Prostate gland (tissue), 2 donors: ENCODE data around the gene CHCHD3. TPM values are rescaled to one million over a fixed set of nuclear protein-coding genes. Genes with fewer than 3 reads are reported as not detected.

ENCODE experiments used
- DNase-seq: peaks from one replicate; pipeline ENCODE4 v3.0.0-alpha.2; 2019; ENCODE audit warnings: low spot score
- H3K27ac ChIP-seq, 2 donors: fragments of 200-600 bp; sonication (generic); 2 replicates each; pipeline ENCODE4 v1.5.1; 2017 to 2019
- H3K27me3 ChIP-seq: fragments of 200-600 bp; sonication (generic); replicated peaks from 2 replicates; pipeline ENCODE4 v1.5.1; 2019; ENCODE audit not compliant: insufficient read depth
- H3K36me3 ChIP-seq, 2 donors: fragments of 200-600 bp; sonication (generic); 1 replicate in 1 of 2; 2 replicates in 1 of 2; pipeline versions ENCODE4 v1.5.1 to v1.8.1; 2017 to 2019
- H3K4me1 ChIP-seq: fragments of 200-600 bp; sonication (generic); replicated peaks from 2 replicates; pipeline ENCODE4 v1.5.1; 2019
- H3K4me3 ChIP-seq, 2 donors: fragments of 200-600 bp; sonication (generic); 2 replicates each; pipeline ENCODE4 v1.5.1; 2017 to 2019
- H3K9me3 ChIP-seq: fragments of 200-600 bp; sonication (generic); 2 replicates; pipeline ENCODE4 v1.5.1; 2017
- POLR2A ChIP-seq: fragments of 450-650 bp; IDR thresholded peaks from one replicate; pipeline ENCODE4 v1.6.1; 2016; ENCODE audit warnings: antibody characterized with exemption, mild to moderate bottlenecking
- POLR2AphosphoS5 ChIP-seq: sonication (generic); formaldehyde crosslinking; IDR thresholded peaks from one replicate; pipeline ENCODE4 v1.6.1; 2017; ENCODE audit warnings: antibody characterized with exemption
- WGBS: methylation state at CpG from one replicate; pipeline ENCODE4 v1.1.5; 2018; 5-methylcytosine and 5-hydroxymethylcytosine counted together
- intact Hi-C: fragments of 100-400 bp; cut with DNase I; formaldehyde crosslinking; loops from one replicate; pipeline ENCODE4 v1.14.2; 2022
- total RNA-seq, 2 donors: library from RNA; depleted of rRNA; stranded (reverse); fragments of >200 nt; gene quantifications; one replicate each; pipeline ENCODE4 v1.1.0, GENCODE V29; 2016
- TF ChIP-seq, protein P1 (sequence below), 4 experiments: fragments of 200-600 bp in 2 of 4; fragments of 450-650 bp in 2 of 4; sonication (generic) in 2 of 4; IDR thresholded peaks; 1 replicate in 3 of 4; 2 replicates in 1 of 4; pipeline ENCODE4 v1.5.1; 2016 to 2019; ENCODE audit warnings: antibody characterized with exemption in 4 of 4, mild to moderate bottlenecking in 2 of 4, moderate library complexity in 2 of 4

CHCHD3 gene
- total RNA-seq, 2 donors from 2014 or later, result 33.2 to 40.9 TPM

DNA sequence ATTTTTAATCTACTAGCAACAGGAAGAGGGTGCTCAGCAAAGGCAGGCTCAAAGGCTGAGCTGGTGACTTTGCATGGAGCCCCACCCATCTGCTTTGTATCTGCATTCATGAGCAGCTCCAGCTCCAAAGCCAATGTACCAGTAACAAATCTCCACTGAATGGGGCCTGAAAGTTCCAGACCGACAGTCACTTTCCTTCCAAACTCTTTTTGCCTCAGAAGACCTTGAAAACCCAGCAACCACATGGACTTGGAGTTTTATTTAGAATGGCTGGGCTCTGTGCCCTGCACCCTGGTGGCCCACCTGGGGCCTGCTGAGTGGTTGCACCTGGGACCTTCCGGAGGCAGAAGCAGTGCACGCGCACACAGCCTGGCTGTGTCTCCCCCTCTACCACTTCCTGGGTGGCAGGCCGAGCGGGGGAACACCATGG, 310.6 kb downstream of the CHCHD3 start:
- Histone ChIP-seq H3K4me1 (no peaks in the 10 kb centered on the region), H3K27ac (no peak overlapping the region), H3K36me3 (no peaks in the 10 kb centered on the region), H3K9me3 (no peaks in the 10 kb centered on the region), H3K27me3 (no peaks in the 10 kb centered on the region), H3K4me3 (no peak overlapping the region)
- intact Hi-C loops, result no loop called here
- no peak for DNase-seq
- WGBS, result 73% methylated on average over 6 of the region's 6 CpGs
- TF ChIP-seq POLR2A (no peak), POLR2AphosphoS5 (no peak)
- TF ChIP-seq, protein P1, sequence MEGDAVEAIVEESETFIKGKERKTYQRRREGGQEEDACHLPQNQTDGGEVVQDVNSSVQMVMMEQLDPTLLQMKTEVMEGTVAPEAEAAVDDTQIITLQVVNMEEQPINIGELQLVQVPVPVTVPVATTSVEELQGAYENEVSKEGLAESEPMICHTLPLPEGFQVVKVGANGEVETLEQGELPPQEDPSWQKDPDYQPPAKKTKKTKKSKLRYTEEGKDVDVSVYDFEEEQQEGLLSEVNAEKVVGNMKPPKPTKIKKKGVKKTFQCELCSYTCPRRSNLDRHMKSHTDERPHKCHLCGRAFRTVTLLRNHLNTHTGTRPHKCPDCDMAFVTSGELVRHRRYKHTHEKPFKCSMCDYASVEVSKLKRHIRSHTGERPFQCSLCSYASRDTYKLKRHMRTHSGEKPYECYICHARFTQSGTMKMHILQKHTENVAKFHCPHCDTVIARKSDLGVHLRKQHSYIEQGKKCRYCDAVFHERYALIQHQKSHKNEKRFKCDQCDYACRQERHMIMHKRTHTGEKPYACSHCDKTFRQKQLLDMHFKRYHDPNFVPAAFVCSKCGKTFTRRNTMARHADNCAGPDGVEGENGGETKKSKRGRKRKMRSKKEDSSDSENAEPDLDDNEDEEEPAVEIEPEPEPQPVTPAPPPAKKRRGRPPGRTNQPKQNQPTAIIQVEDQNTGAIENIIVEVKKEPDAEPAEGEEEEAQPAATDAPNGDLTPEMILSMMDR (IDR thresholded peaks at IDR 0.05), result no peak

- intact Hi-C loops, result no loop called here
- Histone ChIP-seq H3K4me3 (no peak overlapping the region), H3K27me3 (no peaks in the 10 kb centered on the region), H3K27ac (no peak overlapping the region), H3K36me3 (no peaks in the 10 kb centered on the region), H3K9me3 (no peaks in the 10 kb centered on the region), H3K4me1 (no peaks in the 10 kb centered on the region)
- TF ChIP-seq POLR2AphosphoS5 (no peak), POLR2A (no peak)
- TF ChIP-seq, protein P1 (IDR thresholded peaks at IDR 0.05), result no peak
- no peak for DNase-seq
- 81% methylated on average over 2 of the region's 2 CpGs for WGBS
These were observed 311.8 kb downstream of the CHCHD3 start for GRCh38 chr7:132770055-132770454.

GRCh38 chr7:132769280-132769679, 312.6 kb downstream of the CHCHD3 start:
- Histone ChIP-seq H3K4me3 (no peak overlapping the region), H3K4me1 (no peaks in the 10 kb centered on the region), H3K36me3 (no peaks in the 10 kb centered on the region), H3K27ac (no peak overlapping the region), H3K9me3 (no peaks in the 10 kb centered on the region), H3K27me3 (no peaks in the 10 kb centered on the region)
- no peak for DNase-seq
- 88% methylated on average over 2 of the region's 2 CpGs for WGBS
- intact Hi-C loops, result no loop called here
- TF ChIP-seq POLR2AphosphoS5 (no peak), POLR2A (no peak)
- TF ChIP-seq, protein P1 (IDR thresholded peaks at IDR 0.05), result no peak

DNA sequence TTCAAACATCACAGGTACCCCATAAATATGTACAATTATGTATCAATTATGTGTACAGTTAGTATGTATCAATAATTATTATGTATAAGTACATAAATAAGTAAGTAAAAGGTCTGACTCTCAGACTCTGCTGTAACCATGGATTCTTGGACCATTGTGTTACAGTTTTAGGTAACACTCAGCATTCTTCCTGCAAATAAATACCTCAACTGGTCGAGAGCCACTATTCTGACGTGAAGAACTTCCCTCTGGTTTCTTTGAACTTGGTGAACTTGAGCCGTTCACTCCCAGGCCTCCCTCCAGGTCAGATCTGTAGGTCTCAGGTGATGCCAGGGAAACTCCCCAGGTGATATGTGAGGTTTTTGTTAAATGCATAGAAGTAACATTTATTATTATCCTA, 313.8 kb downstream of the CHCHD3 start:
- TF ChIP-seq POLR2A (no peak), POLR2AphosphoS5 (no peak)
- TF ChIP-seq, protein P1 (IDR thresholded peaks at IDR 0.05), result no peak
- DNase-seq, result no peak
- intact Hi-C loops, result no loop called here
- no peak overlapping the region for H3K27ac ChIP-seq
- no peaks in the 10 kb centered on the region for H3K9me3 ChIP-seq
- H3K4me1 ChIP-seq, result no peaks in the 10 kb centered on the region
- H3K4me3 ChIP-seq, result no peak overlapping the region
- no peaks in the 10 kb centered on the region for H3K27me3 ChIP-seq
- WGBS, result 89% methylated on average over 3 of the region's 3 CpGs
- no peaks in the 10 kb centered on the region for H3K36me3 ChIP-seq

- H3K4me3 ChIP-seq, result no peak overlapping the region
- no peaks in the 10 kb centered on the region for H3K27me3 ChIP-seq
- TF ChIP-seq POLR2AphosphoS5 (no peak), POLR2A (no peak)
- TF ChIP-seq, protein P1 (IDR thresholded peaks at IDR 0.05), result no peak
- DNase-seq, result no peak
- H3K27ac ChIP-seq, result no peak overlapping the region
- H3K9me3 ChIP-seq, result no peaks in the 10 kb centered on the region
- intact Hi-C loops, result no loop called here
- no peaks in the 10 kb centered on the region for H3K36me3 ChIP-seq
- 76% methylated on average over 5 of the region's 5 CpGs for WGBS
- no peaks in the 10 kb centered on the region for H3K4me1 ChIP-seq
These were observed 314.5 kb downstream of the CHCHD3 start for GRCh38 chr7:132767378-132767777.
